Fibroblast of lung (primary cell): ENCODE measurements around the gene ZNF521.

Experiments used
- CTCF ChIP-seq, 2 donors: IDR thresholded peaks in 1 of 2; conservative IDR thresholded peaks in 1 of 2; 1 replicate in 1 of 2; 2 replicates in 1 of 2; pipeline ENCODE4 v1.5.1; 2011 to 2012; ENCODE audit warnings: low read length in 2 of 2, control low read depth in 1 of 2, inconsistent platforms in 1 of 2, low read depth in 1 of 2, mild to moderate bottlenecking in 1 of 2
- EZH2 ChIP-seq: IDR thresholded peaks from 2 replicates; pipeline ENCODE4 v1.5.1; 2012; ENCODE audit warnings: low read length, control low read depth, mild to moderate bottlenecking; ENCODE audit errors: missing control alignments

DNA sequence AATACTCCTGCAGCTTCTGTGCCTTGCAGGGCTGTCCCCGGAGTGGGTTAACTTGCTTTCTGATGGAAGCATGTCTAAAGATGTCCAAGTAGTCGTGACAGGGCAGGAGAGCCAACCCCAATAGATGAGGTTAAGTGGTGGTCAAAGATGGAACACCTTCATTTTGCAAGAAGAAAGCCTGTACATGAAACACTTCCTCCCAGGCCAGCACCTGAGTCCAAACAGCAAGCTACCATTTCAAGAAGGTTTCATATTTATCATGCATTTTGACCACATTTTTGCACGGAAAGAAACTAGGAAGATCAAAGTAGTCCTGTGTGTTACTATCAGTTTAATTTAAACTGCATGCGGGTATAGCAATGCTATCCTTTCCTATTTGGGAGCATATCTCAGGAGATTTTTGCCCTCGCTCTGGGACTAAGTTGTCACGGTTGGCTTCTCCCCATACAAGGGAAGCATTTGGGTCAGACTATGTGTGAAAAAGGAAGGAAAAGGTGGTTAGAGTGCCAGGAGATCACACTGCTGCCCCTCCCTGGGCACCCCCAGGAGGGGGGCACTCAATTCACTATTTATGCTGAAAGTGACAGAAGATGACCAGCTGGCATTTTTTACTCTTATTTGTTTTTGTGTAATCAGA lies 187.6 kb downstream of the ZNF521 start:
- TF ChIP-seq CTCF (conservative IDR thresholded peaks at IDR 0.05 in 1 of 2, IDR thresholded peaks at IDR 0.05 in 1 of 2; ENCODE audit: low read depth in 1 of 2, low read length in 2 of 2): no peak
- no peak for TF ChIP-seq EZH2
